Subcutaneous adipose tissue (tissue), 4 donors: ENCODE data around the gene LCN12. TPM values are rescaled to one million over a fixed set of nuclear protein-coding genes. Genes with fewer than 3 reads are reported as not detected.

Source experiments
- CTCF ChIP-seq: fragments of 450-650 bp; IDR thresholded peaks from one replicate; pipeline ENCODE4 v1.5.1; 2016; ENCODE audit warnings: low read depth, mild to moderate bottlenecking, control low read depth, antibody characterized with exemption, moderate library complexity
- total RNA-seq, 4 donors: library from RNA; depleted of rRNA; stranded (reverse); fragments of >200 nt; gene quantifications; one replicate each; pipeline ENCODE4 v1.1.0, GENCODE V29; 2016

The LCN12 gene
- total RNA-seq, 4 donors from 2014 or later: not detected

GRCh38 chr9:136952876-136953770 lies 1.1 kb downstream of the LCN12 start:
- no peak for TF ChIP-seq CTCF

- TF ChIP-seq CTCF: no peak
Observed at GRCh38 chr9:136953771-136954269, 1.7 kb downstream of the LCN12 start.

- no peak for TF ChIP-seq CTCF
Observed at GRCh38 chr9:136954270-136955083, 2.4 kb downstream of the LCN12 start.

GRCh38 chr9:136955202-136955942 lies 3.3 kb downstream of the LCN12 start:
- TF ChIP-seq CTCF: no peak

GRCh38 chr9:136955943-136956335 lies 3.9 kb downstream of the LCN12 start:
- no peak for TF ChIP-seq CTCF

GRCh38 chr9:136956604-136957003 lies 4.5 kb downstream of the LCN12 start:
- TF ChIP-seq CTCF: no peak
